HepG2 (cell line): Measurements from ENCODE around the gene MTHFD1. TPM values are rescaled to one million over a fixed set of nuclear protein-coding genes. Genes with fewer than 3 reads are reported as not detected.
A peak's percentile ranks its signal among the peaks of the same experiment; 100 is the strongest.

Source experiments
- CAMTA2 ChIP-seq: sonication (generic); formaldehyde crosslinking; IDR thresholded peaks from 2 replicates; pipeline ENCODE4 v1.4.0; 2020; ENCODE audit warnings: mild to moderate bottlenecking, missing genetic modification reagents, borderline replicate concordance
- EED ChIP-seq: sonication (generic); formaldehyde crosslinking; IDR thresholded peaks from 2 replicates; pipeline ENCODE4 v1.5.0; 2020; ENCODE audit warnings: mild to moderate bottlenecking, missing genetic modification reagents
- ETV5 ChIP-seq: IDR thresholded peaks from 2 replicates; pipeline ENCODE4 v1.6.1; 2018; ENCODE audit warnings: missing biosample characterization, missing genetic modification reagents, inconsistent platforms, borderline replicate concordance
- HDAC1 ChIP-seq: sonication (generic); formaldehyde crosslinking; IDR thresholded peaks from 2 replicates; pipeline ENCODE4 v1.5.1; 2020; ENCODE audit warnings: mild to moderate bottlenecking, missing genetic modification reagents
- HIVEP1 ChIP-seq: sonication (generic); formaldehyde crosslinking; IDR thresholded peaks from 2 replicates; pipeline ENCODE4 v1.4.0; 2020; ENCODE audit warnings: mild to moderate bottlenecking, missing genetic modification reagents
- HNRNPUL1 ChIP-seq: fragments of 200-400 bp; formaldehyde crosslinking; IDR thresholded peaks from 2 replicates; pipeline ENCODE4 v1.6.1; 2017; ENCODE audit warnings: low read depth, mild to moderate bottlenecking, low read length, moderate library complexity
- MATR3 ChIP-seq: sonication (generic); formaldehyde crosslinking; IDR thresholded peaks from 2 replicates; pipeline ENCODE4 v1.4.0; 2020; ENCODE audit warnings: missing genetic modification reagents
- MLXIP ChIP-seq: sonication (generic); formaldehyde crosslinking; IDR thresholded peaks from 2 replicates; pipeline ENCODE4 v1.9.0; 2021; ENCODE audit warnings: missing genetic modification reagents, borderline replicate concordance
- NFATC3 ChIP-seq: sonication (generic); formaldehyde crosslinking; IDR thresholded peaks from 2 replicates; pipeline ENCODE4 v1.5.1; 2020; ENCODE audit warnings: mild to moderate bottlenecking, missing genetic modification reagents
- NFE2L2 ChIP-seq: fragments of 150-350 bp; IDR thresholded peaks from 2 replicates; pipeline ENCODE4 v1.6.1; 2014; ENCODE audit warnings: low read length
- PRDM15 ChIP-seq: sonication (generic); formaldehyde crosslinking; IDR thresholded peaks from 2 replicates; pipeline ENCODE4 v1.4.0; 2020; ENCODE audit warnings: missing genetic modification reagents
- RFX1 ChIP-seq: fragments of 450-650 bp; IDR thresholded peaks from 2 replicates; pipeline ENCODE4 v1.6.1; 2017
- RFX3 ChIP-seq: IDR thresholded peaks from 2 replicates; pipeline ENCODE4 v1.6.1; 2016; ENCODE audit warnings: missing biosample characterization, missing genetic modification reagents
- SIX4 ChIP-seq: sonication (generic); formaldehyde crosslinking; IDR thresholded peaks from 2 replicates; pipeline ENCODE4 v1.4.0; 2020; ENCODE audit warnings: missing genetic modification reagents
- SMARCC2 ChIP-seq: fragments of 450-650 bp; IDR thresholded peaks from 2 replicates; pipeline ENCODE4 v1.6.1; 2017; ENCODE audit warnings: antibody characterized with exemption, mild to moderate bottlenecking
- TRIM24 ChIP-seq: sonication (generic); formaldehyde crosslinking; IDR thresholded peaks from 2 replicates; pipeline ENCODE4 v1.8.0; 2022; ENCODE audit warnings: mild to moderate bottlenecking, missing genetic modification reagents
- XBP1 ChIP-seq: sonication (generic); formaldehyde crosslinking; IDR thresholded peaks from 2 replicates; pipeline ENCODE4 v1.5.0; 2020; ENCODE audit warnings: missing genetic modification reagents
- ZBTB1 ChIP-seq: sonication (generic); formaldehyde crosslinking; IDR thresholded peaks from 2 replicates; pipeline ENCODE4 v1.4.0; 2020; ENCODE audit warnings: missing genetic modification reagents, borderline replicate concordance
- ZBTB8A ChIP-seq: sonication (generic); formaldehyde crosslinking; IDR thresholded peaks from 2 replicates; pipeline ENCODE4 v1.4.0; 2020; ENCODE audit warnings: mild to moderate bottlenecking, low read depth, missing genetic modification reagents, borderline replicate concordance
- ZNF251 ChIP-seq: sonication (generic); formaldehyde crosslinking; IDR thresholded peaks from 2 replicates; pipeline ENCODE4 v1.9.0; 2021; ENCODE audit warnings: mild to moderate bottlenecking, missing genetic modification reagents
- ZNF382 ChIP-seq: sonication (generic); formaldehyde crosslinking; IDR thresholded peaks from 2 replicates; pipeline ENCODE4 v1.5.0; 2020; ENCODE audit warnings: missing genetic modification reagents, mild to moderate bottlenecking, borderline replicate concordance
- ZNF547 ChIP-seq: sonication (generic); formaldehyde crosslinking; IDR thresholded peaks from 2 replicates; pipeline ENCODE4 v1.5.1; 2020; ENCODE audit warnings: mild to moderate bottlenecking, missing genetic modification reagents
- ZNF558 ChIP-seq: sonication (generic); formaldehyde crosslinking; IDR thresholded peaks from 2 replicates; pipeline ENCODE4 v1.9.0; 2022; ENCODE audit warnings: mild to moderate bottlenecking, missing genetic modification reagents, borderline replicate concordance
- ZSCAN12 ChIP-seq: sonication (generic); formaldehyde crosslinking; IDR thresholded peaks from 2 replicates; pipeline ENCODE4 v1.9.0; 2021; ENCODE audit warnings: mild to moderate bottlenecking, missing genetic modification reagents
- polyA plus RNA-seq, 8 experiments: library from polyadenylated mRNA; depleted of rRNA in 3 of 8; stranded (reverse) in 7 of 8; unstranded in 1 of 8; fragments of >200 nt; fragmentation: Illumina TruSeq in 4 of 8; extraction: Trizol in 4 of 8; gene quantifications; 2 replicates each; pipeline versions ENCODE4 v1.2.1 to v1.2.3, GENCODE V29; 2011 to 2016; ENCODE audit warnings: low read depth in 4 of 8, missing spikeins in 1 of 8, mixed read lengths in 1 of 8; ENCODE audit not compliant: insufficient read depth in 1 of 8
- total RNA-seq, 5 experiments: library from RNA; depleted of rRNA; stranded (reverse); fragments of >200 nt; fragmentation: Illumina TruSeq; extraction: Trizol; gene quantifications; 2 replicates each; pipeline ENCODE4 v1.2.3, GENCODE V29; 2016; ENCODE audit warnings: low read depth in 1 of 5
- TF ChIP-seq, protein P1 (sequence below): sonication (generic); formaldehyde crosslinking; conservative IDR thresholded peaks from 2 replicates; pipeline ENCODE4 v1.8.0; 2022; ENCODE audit warnings: low read depth, missing genetic modification reagents

MTHFD1 gene
- total and polyA plus RNA-seq, 2 of the 13 experiments (the other 11 are each of a cell fraction or from before 2014, with no cell fraction given) = 31.0 to 106 TPM

GRCh38 chr14:64504310-64504896 lies 116.2 kb downstream of the MTHFD1 start, which contains the start of gene ZBTB1 (continued):
- TF ChIP-seq ZBTB8A (CRISPR knock-in tag) = no peak
- TF ChIP-seq ZSCAN12 (CRISPR knock-in tag) = peak; percentile 29; the same call in 1 of the 2 replicates
- TF ChIP-seq PRDM15 (CRISPR knock-in tag) = no peak
- TF ChIP-seq NFE2L2 = no peak
- no peak for TF ChIP-seq ZNF558 (CRISPR knock-in tag)
- no peak for TF ChIP-seq RFX3
- TF ChIP-seq, protein P1, sequence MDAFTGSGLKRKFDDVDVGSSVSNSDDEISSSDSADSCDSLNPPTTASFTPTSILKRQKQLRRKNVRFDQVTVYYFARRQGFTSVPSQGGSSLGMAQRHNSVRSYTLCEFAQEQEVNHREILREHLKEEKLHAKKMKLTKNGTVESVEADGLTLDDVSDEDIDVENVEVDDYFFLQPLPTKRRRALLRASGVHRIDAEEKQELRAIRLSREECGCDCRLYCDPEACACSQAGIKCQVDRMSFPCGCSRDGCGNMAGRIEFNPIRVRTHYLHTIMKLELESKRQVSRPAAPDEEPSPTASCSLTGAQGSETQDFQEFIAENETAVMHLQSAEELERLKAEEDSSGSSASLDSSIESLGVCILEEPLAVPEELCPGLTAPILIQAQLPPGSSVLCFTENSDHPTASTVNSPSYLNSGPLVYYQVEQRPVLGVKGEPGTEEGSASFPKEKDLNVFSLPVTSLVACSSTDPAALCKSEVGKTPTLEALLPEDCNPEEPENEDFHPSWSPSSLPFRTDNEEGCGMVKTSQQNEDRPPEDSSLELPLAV (CRISPR knock-in tag) = no peak
- no peak for TF ChIP-seq ZNF382 (CRISPR knock-in tag)
- TF ChIP-seq SMARCC2 = no peak
- no peak for TF ChIP-seq ZNF251 (CRISPR knock-in tag)
- no peak for TF ChIP-seq TRIM24 (CRISPR knock-in tag)
- TF ChIP-seq ETV5 (CRISPR knock-in tag) = peak; percentile 26; the same call in 1 of the 2 replicates
- no peak for TF ChIP-seq SIX4 (CRISPR knock-in tag)
- TF ChIP-seq HNRNPUL1 = no peak
- peak; percentile 17; the same call in 1 of the 2 replicates for TF ChIP-seq ZNF547 (CRISPR knock-in tag)
- TF ChIP-seq XBP1 = no peak
- TF ChIP-seq CAMTA2 (CRISPR knock-in tag) = no peak
- no peak; the same call in 1 of the 2 replicates for TF ChIP-seq EED (CRISPR knock-in tag)
- TF ChIP-seq MATR3 (CRISPR knock-in tag) = no peak
- no peak; the same call in 1 of the 2 replicates for TF ChIP-seq MLXIP
- no peak for TF ChIP-seq ZBTB1 (CRISPR knock-in tag)
- TF ChIP-seq HDAC1 = 0 out of 2 replicates have a peak, but pooled peaks have one; percentile 22
- no peak; the same call in 1 of the 2 replicates for TF ChIP-seq HIVEP1 (CRISPR knock-in tag)
- TF ChIP-seq RFX1 = no peak
- TF ChIP-seq NFATC3 (CRISPR knock-in tag) = no peak
